Neural cell (in vitro differentiated cells): ENCODE results near the gene PRR36.

ENCODE experiments used
- POLR2AphosphoS5 ChIP-seq: IDR thresholded peaks from 2 replicates; pipeline ENCODE4 v1.6.1; 2012
- TF ChIP-seq, protein P1 (sequence below): fragments of 450-650 bp; IDR thresholded peaks from 2 replicates; pipeline ENCODE4 v1.5.1; 2014; ENCODE audit warnings: antibody characterized with exemption, mild to moderate bottlenecking, moderate library complexity; ENCODE audit not compliant: poor library complexity, severe bottlenecking

DNA sequence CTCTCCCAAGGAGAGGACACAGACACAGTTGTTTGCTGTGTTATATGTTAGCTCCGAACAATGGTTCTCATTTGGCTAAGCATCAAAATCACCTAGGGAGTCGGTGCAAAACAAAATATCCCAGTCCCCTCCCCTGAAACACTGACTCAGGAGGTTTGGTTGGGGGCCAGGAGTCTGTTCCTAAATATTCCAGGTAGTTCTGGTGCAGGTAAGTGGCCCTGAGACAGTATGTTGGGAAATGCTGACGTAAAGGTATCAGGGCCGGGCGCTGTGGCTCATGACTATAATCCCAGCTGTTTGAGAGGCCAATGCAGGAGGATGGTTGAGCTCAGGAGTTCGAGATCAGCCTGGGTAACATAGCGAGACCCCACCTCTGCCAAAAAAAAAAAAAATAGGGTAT, 27.1 kb upstream of the PRR36 start:
- TF ChIP-seq, protein P1, sequence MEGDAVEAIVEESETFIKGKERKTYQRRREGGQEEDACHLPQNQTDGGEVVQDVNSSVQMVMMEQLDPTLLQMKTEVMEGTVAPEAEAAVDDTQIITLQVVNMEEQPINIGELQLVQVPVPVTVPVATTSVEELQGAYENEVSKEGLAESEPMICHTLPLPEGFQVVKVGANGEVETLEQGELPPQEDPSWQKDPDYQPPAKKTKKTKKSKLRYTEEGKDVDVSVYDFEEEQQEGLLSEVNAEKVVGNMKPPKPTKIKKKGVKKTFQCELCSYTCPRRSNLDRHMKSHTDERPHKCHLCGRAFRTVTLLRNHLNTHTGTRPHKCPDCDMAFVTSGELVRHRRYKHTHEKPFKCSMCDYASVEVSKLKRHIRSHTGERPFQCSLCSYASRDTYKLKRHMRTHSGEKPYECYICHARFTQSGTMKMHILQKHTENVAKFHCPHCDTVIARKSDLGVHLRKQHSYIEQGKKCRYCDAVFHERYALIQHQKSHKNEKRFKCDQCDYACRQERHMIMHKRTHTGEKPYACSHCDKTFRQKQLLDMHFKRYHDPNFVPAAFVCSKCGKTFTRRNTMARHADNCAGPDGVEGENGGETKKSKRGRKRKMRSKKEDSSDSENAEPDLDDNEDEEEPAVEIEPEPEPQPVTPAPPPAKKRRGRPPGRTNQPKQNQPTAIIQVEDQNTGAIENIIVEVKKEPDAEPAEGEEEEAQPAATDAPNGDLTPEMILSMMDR = no peak
- no peak for TF ChIP-seq POLR2AphosphoS5
